GM19238 (cell line): ENCODE results near the gene RTF1.
"Not testable (repeated sequence)": the region's sequence is repeated elsewhere in the genome, so short reads cannot be mapped to it uniquely, and the experiment has no call there.

Experiments used
- DNase-seq: peaks from one replicate; pipeline ENCODE4 v3.0.0; 2011; ENCODE audit warnings: low spot score; ENCODE audit not compliant: insufficient read length

RTF1 gene

DNA sequence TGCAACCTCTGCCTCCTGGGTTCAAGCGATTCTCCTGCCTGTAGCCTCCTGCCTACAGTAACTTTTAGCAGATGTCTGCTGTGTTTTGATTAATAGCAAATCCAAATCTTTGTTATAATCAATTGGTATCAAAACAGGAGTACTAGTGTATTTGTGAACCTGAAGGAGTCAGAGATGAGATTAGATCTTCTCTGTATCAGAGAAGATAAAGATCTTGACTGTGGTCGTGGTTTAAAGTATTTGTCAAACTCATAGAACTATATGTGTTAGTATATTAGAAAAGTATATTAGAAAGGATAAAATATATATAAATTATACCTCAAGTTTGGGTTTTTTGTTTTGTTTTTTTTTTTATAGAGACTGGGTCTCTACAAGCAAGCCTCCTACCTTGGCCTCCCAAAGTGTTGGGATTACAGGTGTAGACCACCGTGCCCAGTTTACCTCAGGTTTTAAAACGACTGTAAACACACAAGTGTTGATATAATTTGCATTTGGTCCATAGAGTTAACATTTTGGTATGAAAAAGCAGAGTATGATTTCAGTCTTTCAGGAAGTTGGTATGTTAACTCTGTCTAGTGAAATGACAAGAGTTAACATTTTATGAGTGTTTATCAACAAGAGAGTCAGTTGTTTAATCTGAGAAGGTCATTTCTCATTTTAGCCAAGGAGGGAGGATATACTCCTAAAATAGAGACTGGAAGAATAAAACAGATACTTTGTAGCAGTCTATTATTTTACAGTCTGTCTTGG lies 18.3 kb downstream of the RTF1 start:
- no peak for DNase-seq

DNA sequence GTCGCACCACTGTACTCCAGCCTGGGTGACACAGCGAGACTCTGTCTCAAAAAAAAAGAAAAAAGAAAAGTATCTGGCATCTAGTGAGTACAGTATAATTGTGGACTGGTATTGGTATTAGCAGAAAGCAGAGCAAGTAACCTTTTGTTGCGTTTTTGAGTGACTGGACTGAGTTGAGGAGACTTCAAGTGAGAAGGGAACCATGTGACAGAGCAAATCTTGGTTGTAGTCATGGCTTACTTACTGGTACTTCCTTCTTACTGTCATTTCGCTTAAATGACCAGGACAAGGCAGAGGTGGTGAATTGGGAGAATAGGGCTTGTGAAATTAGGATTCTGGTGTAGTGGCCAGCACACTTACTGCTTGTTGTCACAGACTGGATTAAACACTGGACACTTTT lies 20.6 kb downstream of the RTF1 start:
- no peak for DNase-seq

DNA sequence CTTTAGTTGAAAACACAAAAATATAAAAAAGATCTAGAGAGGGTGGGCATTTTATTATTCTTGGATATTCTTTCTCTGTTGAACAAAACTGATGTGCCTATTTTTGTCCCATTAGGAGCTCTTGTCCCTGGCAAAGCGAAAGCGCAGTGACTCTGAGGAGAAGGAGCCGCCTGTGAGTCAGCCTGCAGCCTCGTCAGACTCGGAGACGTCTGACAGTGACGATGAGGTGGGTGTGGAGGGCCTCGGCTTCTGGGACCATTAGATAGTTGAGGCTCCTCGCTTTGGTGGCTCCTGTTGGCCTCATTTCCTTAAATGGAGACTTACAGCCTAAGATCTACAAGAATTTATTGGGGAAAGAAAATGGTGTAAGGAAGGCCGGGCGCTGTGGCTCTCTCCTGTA lies 21.3 kb downstream of the RTF1 start:
- no peak for DNase-seq

DNA sequence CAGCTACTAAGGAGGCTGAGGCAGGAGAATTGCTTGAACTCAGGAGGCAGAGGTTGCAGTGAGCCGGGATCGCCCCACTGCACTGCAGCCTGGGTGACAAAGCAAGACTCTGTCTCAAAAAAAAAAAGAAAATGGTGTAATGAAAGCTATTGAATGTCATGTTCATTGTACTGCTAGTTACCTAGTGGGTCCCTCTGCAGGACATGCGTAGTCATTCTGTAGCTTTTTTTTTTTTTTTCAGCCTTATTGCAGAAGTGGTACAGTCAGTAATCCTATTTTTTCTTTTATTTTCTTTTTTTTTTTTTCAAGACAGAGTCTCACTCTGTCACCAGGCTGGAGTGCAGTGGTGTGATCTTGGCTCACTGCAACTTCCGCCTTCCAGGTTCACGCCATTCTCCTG lies 21.9 kb downstream of the RTF1 start:
- DNase-seq, result not testable (repeated sequence)

DNA sequence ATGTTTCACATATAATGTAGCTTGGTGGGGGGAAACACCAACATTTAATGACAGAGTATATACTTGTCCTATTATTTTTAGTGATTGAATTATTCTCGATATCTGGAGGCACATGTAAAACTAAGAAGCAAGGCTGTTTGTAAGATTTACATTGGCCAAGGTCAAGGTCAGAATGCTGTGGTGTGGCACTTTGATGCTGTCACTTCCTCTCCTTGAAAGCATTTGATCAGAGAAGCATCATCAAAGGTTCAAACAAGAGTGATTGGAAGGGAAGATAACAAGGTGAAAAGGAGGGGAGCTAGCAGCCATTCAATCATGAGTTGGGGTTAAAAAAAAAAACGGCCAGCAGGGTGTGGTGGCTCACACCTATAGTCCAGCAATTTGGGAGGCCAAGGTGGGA lies 26.4 kb downstream of the RTF1 start:
- DNase-seq, result no peak

DNA sequence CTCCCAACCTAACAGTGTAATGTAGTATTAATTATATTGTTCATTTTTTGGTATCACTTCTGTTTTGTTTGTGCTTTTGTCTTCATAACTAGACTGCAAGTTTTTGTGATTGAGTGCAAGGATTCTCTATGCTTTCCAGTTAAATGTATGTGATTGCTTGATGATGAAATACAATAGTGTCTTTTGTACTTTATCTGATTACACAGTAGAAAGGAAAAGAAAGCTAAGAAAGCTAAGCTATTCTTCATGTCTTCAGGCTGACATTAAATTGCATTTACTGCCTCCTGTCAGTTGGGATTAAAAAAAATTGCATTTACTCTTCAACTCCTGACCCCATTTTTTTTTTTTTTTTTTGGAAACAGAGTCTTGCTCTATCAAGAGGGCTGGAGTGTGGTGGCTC lies 28.5 kb downstream of the RTF1 start:
- DNase-seq, result no peak

DNA sequence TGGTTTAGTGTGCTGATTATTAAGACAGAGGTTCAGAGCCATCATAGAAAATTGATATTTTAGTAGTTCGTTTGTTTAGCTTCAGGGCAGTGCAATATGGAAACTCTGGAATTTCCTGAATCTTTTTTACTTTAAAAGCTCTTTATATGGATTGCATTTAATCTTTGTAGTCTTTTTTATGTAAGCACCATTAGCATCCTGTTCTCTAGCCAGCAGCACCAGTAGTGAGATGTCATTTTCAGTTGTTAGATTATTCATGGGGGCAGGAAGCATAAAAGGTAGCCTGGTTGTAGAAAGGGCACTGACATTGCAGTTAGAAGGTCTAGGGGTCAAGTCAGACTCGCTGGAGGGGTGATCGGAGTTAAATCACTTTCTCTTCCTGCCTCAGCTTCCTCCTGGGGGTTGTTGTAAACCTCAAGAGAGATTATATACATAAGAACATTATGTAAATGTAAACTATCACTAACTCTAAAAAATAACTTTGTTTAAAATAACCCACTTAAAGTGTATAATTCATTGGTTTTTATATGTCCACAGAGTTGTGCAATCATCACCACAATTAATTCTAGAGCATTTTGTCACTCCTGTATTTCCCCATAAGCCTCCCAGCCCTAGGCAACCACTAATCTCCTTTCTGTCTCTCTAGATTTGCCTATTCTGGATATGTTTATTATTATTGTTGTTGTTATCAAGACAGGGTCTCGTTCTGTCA lies 45.3 kb downstream of the RTF1 start:
- DNase-seq, result no peak

DNA sequence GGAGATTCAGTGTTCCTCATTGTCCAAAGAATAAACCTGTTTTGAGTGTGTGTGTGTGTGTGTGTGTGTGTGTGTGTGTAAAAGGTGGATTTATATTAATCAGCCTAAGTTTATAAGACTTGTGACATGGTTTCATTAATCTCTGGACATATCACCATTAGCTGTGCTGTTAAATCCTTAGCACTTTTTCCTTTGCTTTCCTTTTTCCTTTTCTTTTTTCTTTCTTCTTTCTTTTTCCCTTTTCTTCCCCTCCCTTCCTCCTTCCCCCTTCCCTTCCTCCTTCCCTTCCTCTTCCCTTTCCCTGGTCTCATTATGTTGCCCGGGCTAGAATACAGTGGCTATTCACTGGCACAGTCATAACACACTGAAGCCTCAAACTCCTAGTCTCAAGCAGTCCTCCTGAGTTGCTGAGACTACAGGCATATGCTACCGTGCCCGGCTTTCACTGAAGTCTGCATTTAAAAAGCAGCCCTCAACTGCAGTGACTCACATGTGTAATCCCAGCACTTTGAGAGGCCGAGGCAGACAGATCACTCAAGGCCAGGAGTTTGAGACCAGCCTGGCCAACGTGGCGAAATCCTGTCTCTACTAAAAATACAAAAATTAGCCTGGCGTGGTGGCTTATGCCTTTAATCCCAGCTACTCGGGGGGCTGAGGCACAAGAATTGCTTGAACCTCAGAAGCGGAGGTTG lies 48.1 kb downstream of the RTF1 start:
- no peak for DNase-seq

DNA sequence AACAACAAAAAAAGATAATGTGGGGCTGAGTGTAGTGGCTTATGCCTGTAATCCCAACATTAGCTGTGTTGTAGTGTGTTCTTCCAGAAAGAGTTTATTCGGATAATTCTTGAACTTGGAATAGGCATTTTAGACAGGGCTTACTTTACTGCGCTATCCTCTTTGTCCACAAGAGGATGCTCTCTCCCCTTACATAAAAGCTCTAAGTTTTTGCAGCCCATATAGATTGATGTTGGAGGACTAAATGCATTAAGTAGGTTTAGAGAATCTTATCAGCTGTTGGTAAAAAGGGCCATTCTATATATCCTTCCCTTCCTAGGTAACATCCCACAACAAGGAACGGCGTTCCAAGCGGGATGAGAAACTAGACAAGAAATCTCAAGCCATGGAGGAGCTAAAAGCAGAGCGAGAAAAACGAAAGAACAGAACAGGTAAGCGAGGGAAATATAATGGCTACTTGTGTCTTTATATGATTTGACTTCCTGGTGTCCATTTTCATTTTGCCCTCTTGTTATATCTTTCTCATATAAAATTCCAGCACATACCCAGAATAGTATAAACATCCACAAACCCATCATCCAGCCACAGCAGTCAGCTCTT lies 49.0 kb downstream of the RTF1 start:
- DNase-seq, result no peak

DNA sequence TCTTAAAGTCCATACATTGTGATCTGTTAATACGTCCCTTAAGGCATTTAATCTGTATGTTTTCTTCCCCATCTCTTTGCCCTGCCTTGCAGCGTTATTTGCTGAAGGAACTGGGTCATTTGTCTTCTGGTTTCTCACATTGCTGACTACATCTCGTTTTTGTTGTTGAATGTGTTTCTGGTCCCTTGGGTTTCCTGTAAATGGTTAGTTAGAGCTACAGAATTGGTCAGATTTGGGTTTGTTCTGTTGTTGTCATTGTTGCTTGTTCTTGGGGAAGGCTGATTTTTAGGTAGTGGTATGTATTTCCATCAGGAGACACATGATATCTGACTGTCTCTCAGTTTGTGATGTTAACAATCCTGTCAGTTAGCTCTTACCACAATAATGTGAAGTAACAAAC lies 49.8 kb downstream of the RTF1 start:
- no peak for DNase-seq

DNA sequence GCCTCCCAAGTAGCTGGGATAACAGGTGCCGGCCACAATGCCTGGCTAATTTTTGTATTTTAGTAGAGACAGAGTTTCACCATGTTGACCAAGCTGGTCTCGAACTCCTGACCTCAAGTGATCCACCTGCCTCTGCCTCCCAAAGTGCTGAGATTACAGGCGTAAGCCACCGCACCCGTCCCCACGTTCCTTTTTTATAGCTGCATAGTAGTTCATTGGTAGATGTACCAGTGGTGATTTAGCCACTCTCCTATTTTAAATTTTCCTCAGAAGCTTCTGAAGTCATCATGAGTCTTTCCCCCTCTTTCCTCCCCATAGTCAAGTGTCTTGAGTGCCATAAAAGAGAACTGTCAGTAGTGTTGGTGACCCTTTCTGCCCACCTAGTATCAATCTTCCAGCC lies 52.7 kb downstream of the RTF1 start:
- not testable (repeated sequence) for DNase-seq

DNA sequence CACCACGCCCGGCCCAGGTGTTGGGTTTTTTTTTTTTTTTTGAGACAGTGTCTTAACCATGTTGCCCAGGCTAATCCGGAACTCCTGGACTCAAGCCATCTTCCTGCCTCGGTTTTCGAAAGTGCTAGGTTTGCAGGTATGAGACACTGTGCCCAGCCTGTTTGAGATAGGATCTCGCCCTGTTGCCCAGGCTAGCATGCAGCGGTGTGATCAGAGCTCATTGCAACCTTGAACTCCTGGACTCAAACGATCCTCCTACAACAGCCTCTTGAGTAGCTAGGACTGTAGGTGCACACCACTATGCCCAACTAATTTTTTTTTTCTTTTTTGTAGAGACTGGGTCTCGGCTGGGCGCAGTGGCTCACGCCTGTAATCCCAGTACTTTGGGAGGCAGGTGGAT lies 56.5 kb downstream of the RTF1 start:
- DNase-seq, result no peak

DNA sequence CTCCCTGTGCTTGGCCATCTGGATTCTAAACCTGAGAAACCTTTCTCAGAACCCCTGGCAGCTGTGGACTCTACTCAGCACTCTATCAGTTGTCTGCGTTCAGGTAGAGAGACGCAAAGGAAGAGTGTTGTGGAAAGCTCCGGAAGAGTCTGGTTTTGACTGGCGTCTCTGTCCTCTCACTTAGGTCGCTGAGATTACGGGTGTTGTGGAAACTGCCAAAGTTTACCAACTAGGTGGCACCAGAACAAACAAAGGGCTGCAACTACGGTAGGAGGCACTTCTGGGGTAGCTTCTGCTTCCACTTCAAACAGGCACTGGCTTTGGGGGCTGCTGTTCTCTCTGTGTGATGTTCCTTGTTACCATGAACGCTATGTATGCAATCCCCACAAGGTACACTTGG lies 57.5 kb downstream of the RTF1 start:
- DNase-seq, result no peak

DNA sequence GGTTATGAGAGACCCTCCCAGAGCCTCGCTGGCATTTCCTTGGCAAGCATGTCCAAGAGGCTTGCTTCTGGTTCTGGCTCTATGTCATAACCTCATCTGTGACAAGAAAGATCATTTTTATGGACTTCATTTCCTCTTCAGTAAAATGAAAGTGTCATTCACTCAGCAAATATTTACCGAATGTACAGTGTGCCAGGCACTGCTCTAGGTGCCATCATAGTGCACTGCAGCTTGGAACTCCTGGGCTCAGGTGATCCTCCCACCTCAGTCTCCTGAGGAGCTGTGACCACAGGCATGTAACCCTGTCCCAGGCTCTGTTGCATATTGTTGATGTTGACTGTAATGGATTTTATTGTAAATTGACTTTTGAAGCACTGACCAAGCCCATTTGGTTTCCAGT lies 58.0 kb downstream of the RTF1 start:
- no peak for DNase-seq

DNA sequence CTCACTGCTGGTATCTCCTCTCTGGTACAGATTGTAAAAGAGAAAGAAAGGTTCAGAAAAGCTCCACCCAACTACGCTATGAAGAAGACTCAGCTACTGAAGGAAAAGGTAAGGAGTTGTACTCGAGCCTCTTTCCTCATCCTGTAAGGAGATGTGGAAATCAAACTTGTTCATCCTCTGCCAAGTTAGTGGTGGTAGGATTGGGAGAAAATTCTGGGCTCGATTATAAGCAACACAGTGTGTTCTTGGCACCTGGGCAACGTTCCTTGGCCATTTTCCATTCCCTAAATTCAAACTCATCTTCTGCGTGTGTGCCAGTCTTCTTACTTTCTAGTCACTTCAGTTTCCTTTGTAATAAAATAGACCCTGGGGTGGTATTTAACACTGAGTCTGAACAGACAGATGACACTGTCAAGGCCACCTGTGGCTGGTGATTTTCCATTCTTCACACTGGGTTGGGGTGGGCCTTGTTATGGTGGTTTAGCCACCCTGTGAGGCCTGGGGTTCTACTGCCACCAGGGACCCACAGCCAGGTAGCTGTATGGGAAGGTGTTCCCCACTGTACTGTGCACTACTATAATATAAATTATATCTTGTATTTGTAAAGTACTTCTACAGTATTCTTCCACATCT lies 59.6 kb downstream of the RTF1 start:
- no peak for DNase-seq

DNA sequence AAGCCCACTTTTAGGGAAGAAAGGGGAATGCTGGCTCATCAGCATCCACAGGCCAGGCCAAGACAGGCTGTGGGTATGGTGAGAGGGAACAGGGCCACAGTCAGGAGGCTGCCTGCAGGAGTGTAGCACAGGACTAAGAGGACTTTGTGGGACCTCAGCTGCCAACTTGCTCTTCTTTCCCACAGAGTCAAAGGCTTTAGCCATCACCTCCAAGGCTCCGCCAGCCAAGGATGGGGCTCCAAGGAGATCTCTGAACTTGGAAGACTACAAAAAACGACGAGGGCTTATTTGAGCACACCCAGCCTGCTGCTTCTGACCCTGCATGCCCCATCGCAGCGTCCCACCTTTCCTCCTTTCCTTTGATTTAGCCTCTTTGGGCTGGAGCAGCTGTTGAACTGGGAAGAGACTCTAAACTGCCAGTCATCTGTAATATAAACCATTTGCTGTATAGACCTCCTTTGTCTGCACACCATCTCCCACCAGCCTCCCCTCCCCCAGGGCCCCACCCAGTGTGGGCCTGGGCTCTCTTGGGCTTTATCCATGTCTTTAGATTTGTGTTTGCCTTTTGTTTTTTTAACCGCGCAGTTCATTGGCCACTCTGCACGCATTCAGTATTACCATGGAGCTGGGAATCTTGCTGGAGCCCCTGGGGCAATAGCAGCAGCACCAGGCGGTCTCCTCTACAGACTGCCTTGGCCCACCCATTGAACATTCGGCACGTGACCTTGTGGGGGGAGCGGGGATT lies 63.7 kb downstream of the RTF1 start:
- no peak for DNase-seq

DNA sequence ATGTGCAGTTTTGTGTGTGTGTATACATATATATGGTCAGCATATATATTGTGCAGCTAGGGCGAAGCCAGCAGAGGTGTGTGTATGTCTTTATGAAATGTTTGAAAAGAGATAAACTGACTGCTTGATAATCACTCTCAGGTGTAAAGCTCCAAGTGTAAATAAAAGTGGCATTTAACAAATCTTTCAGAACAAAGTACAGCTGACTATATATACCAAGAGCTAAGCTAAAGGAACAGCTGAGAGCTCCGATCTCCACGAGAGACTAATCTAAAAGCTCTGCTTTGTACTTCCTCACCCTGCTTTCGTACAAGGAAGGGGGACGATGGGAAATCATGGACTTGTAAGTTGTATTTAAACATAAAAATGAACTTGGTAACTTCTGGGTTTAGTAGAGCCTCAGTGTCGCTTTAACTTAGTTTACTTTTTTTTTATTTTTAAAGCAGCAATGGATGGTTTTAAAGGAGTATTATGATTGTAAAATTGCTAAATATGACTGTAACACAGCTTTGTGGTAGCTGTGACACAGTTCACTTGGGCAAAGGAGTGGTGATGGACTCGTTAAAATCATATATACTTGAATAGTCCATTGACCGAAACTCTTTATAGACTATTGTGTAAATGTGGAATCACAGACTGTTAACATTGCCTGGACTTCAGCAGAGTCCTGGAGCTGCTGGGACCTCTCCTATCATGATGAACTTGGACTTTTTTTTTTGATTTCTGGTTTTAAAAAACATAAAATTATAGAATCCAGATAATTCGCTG lies 65.4 kb downstream of the RTF1 start:
- no peak for DNase-seq

DNA sequence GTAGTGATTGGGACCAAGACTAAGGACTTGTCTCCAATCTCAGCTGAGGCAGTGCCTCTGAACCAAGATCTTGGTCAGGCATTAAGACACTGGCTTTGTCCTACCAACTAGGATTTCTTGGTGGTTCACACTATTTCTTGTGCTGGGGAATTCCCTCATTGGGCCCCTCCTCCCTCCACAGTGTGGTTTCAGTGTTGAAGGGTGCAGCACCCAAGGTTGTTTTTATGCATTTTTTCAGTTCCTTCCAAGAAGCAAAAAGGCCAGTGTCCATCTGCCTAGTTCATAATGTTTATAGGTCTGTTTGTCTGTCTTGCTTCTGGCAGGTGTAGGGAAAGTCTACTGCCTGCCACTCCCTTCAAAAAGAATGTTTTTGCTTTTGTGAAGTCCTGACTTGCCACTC lies 66.2 kb downstream of the RTF1 start:
- peak; percentile 78 for DNase-seq

DNA sequence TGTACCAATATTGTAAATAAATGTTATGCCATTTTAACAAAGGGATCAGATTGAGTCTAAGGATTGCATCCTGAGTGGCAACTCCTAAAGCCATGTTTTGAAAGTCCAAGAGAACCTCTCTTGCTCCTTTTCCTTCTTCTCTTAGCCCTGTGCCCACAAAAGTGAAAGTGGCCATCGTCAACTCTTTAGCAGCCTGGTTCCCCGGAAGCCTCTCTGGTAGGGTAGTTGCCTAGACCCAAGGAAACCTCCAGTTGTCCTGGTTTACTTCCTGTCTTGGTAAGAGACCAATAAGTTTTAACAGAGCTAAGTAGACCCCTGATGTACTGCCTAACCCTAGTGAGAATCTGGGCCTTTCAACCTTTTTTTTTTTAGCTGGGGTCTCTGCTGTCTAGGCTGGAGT lies 66.6 kb downstream of the RTF1 start:
- no peak for DNase-seq

DNA sequence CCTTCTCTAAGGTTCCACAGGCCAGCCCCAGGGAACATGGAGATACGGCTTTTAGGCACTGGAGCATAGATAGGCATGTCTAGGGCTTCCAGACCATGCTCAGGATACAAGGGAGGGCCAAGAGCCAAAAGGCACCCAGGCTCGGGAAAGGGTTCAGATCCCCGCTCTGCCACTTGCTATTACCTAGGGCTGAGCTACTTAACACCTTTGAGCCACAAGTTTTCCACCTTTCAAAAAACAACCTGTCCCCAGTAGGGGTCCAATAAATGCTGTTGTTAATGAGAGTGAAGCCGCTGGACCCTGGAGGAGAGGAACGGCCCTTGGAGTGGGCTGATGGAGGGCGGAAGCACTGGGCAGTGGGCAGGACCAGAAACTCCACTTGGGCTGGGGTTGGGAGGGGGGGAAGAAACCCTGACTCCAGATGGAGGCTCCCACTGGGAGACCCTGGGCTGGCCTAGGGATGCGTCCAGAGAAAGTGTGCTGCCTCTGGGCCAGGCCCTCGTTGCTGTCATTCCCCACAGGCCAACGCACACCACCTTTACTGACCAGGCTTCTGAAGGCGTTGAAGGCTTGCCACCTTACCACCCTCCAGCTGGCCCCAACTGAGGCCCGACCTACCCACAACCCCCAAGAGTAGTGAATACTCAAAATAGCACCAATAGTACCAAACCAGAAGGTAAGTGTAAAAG lies 68.2 kb downstream of the RTF1 start:
- DNase-seq, result no peak
